Measurements from ENCODE around the gene FAM229A. TPM values are rescaled to one million over a fixed set of nuclear protein-coding genes. Genes with fewer than 3 reads are reported as not detected.
A peak's percentile ranks its signal among the peaks of the same experiment; 100 is the strongest.

Gene FAM229A
- total and polyA plus RNA-seq, 2 of the 8 experiments (the other 6 are each of a cell fraction or from before 2014, with no cell fraction given), result 4.1 to 4.2 TPM

GRCh38 chr1:32334274-32334861, 27.9 kb downstream of the FAM229A start:
- Histone ChIP-seq H3K23ac (ENCODE audit: insufficient read length) (no peak overlapping the region), H2AFZ (ENCODE audit: low read length) (no peak overlapping the region), H3K79me1 (ENCODE audit: low read depth, low read length) (peaks cover 2% of the 10 kb centered on the region; the same call in 1 of the 2 replicates), H2BK15ac (ENCODE audit: low read length) (no peak overlapping the region), H4K8ac (ENCODE audit: extremely low read depth, insufficient read depth, low read length) (peak overlapping the region; percentile 83; the same call in 1 of the 2 replicates), H2BK12ac (ENCODE audit: low read depth, low read length) (no peak overlapping the region), H3K4ac (replicated peaks; ENCODE audit: insufficient read length, low read depth, low read length) (no peak overlapping the region), H2AK5ac (ENCODE audit: low read depth, low read length) (peak overlapping the region; percentile 85; the same call in 1 of the 2 replicates), H4K20me1 (replicated peaks in 1 of 2; ENCODE audit: control insufficient read depth in 1 of 2, insufficient read depth in 2 of 2, low read length in 2 of 2) (peaks cover 9 to 18% of the 10 kb centered on the region in 2 experiments), H3K4me1 (replicated peaks in 1 of 4; ENCODE audit: control insufficient read depth in 3 of 4, insufficient read depth in 4 of 4, low read length in 3 of 4) (peaks cover 5 to 34% (median 25%) of the 10 kb centered on the region in 4 experiments), H3K18ac (ENCODE audit: extremely low read depth, low read length) (no peak overlapping the region), H2BK120ac (replicated peaks; ENCODE audit: low read depth, low read length) (no peak overlapping the region), H3K36me3 (ENCODE audit: control insufficient read depth in 2 of 4, insufficient read depth in 4 of 4, low read length in 3 of 4) (peaks cover 12 to 56% (median 21%) of the 10 kb centered on the region in 4 experiments; a peak in 7 of 8 replicates), H3K79me2 (ENCODE audit: control insufficient read depth in 1 of 2, insufficient read depth in 2 of 2, low read length in 2 of 2) (peaks cover 4 to 21% of the 10 kb centered on the region in 2 experiments; a peak in 3 of 4 replicates), H4K5ac (ENCODE audit: insufficient read length, low read depth, low read length) (no peak overlapping the region), H3K27ac (ENCODE audit: low read depth, low read length) (peak overlapping the region; percentile 92), H3K9me3 (ENCODE audit: insufficient read depth in 2 of 2, low read depth in 1 of 2, low read length in 1 of 2) (no peaks in the 10 kb centered on the region), H3K4me3 (ENCODE audit: extremely low read depth in 1 of 4, insufficient read depth in 2 of 4, low read depth in 3 of 4, low read length in 4 of 4) (peak overlapping the region; percentile 92 to 94 (median 93)), H4K91ac (replicated peaks; ENCODE audit: insufficient read length, low read length) (peak overlapping the region; percentile 47), H3K4me2 (ENCODE audit: insufficient read depth in 1 of 2, low read depth in 2 of 2, low read length in 2 of 2) (peak overlapping the region; percentile 83 to 93), H2BK5ac (ENCODE audit: low read depth, low read length) (peak overlapping the region; percentile 73; the same call in 1 of the 2 replicates), H3K14ac (ENCODE audit: insufficient read length) (no peak overlapping the region), H3K56ac (replicated peaks; ENCODE audit: insufficient read length, low read depth, low read length) (no peak overlapping the region), H3K9ac (replicated peaks in 1 of 4; ENCODE audit: extremely low read depth in 1 of 4, low read depth in 3 of 4, low read length in 3 of 4) (peak overlapping the region in 3 of 4 experiments; percentile 86 to 91 (median 87); a peak in 6 of 7 replicates), H3K23me2 (ENCODE audit: low read depth, low read length) (peaks cover 10% of the 10 kb centered on the region; the same call in 1 of the 2 replicates), H2BK20ac (ENCODE audit: low read length) (no peak overlapping the region), H3K27me3 (replicated peaks in 1 of 4; ENCODE audit: control insufficient read depth in 3 of 4, extremely low read depth in 1 of 4, insufficient read depth in 3 of 4, low read length in 3 of 4) (peaks cover 0 to 7% (median 2%) of the 10 kb centered on the region in 4 experiments; a peak in 4 of 7 replicates)
- POLR2A ChIA-PET (ENCODE audit: partially characterized antibody), result interaction anchor here (0.6 to 13.4 kb wide), 22 partner anchors 13 to 135 kb away, joined by 3 to 321 read pairs (median 6); partner anchors contain the start of genes BSDC1, CCDC28B, EIF3I and FAM167B
- FAIRE-seq (no peak), DNase-seq (ENCODE audit: low read depth in 1 of 2, low spot score in 2 of 2) (no peak)
- no peak for TF ChIP-seq EP300 (IDR thresholded peaks at IDR 0.05; ENCODE audit: borderline replicate concordance in 1 of 2, low read depth in 2 of 2, low read length in 2 of 2)
- no peak for TF ChIP-seq POU5F1 (IDR thresholded peaks at IDR 0.05; ENCODE audit: low read depth, low read length)
- no peak for TF ChIP-seq ATF2 (IDR thresholded peaks at IDR 0.05; ENCODE audit: low read length)
- TF ChIP-seq POLR2A (IDR thresholded peaks at IDR 0.05; ENCODE audit: control extremely low read depth in 1 of 2, low read depth in 2 of 2, low read length in 2 of 2), result peak; percentile 79 to 89
- TF ChIP-seq POLR2AphosphoS5 (IDR thresholded peaks at IDR 0.05; ENCODE audit: low read depth, low read length), result peak; percentile 94
- no peak for TF ChIP-seq SIX5 (IDR thresholded peaks at IDR 0.05; ENCODE audit: low read depth, low read length)
- CTCF ChIA-PET (ENCODE audit: partially characterized antibody), result interaction anchor here (1.0 to 1.2 kb wide), 3 partner anchors 18 to 119 kb away, joined by 3 to 4 read pairs (median 3); no protein-coding TSS in a partner anchor
- WGBS, 2 experiments (ENCODE audit: extremely low coverage in 1 of 2, insufficient coverage in 1 of 2, insufficient read length in 1 of 2, insufficient replicate concordance in 2 of 2, low coverage in 1 of 2, low lambda C conversion rate in 2 of 2, missing lambda C conversion rate in 1 of 2), result 64% methylated on average over 9 of the region's 9 CpGs; no CpG with 5 or more reads in 1 of the 2 experiments
